H1 (cell line): Measurements from ENCODE around the gene GAS7. TPM values are rescaled to one million over a fixed set of nuclear protein-coding genes. Genes with fewer than 3 reads are reported as not detected.

Source experiments
- CTCF ChIA-PET: fragments of 300-600 bp; sonication (Branson Sonifier 250); formaldehyde crosslinking; loops from one replicate; lab custom pipeline; 2021; ENCODE audit not compliant: partially characterized antibody; lab: Charles Lee
- POLR2A ChIA-PET: fragments of 300-600 bp; sonication (Branson Sonifier 250); formaldehyde crosslinking; loops from one replicate; lab custom pipeline; 2021; ENCODE audit warnings: inconsistent platforms; ENCODE audit not compliant: partially characterized antibody; lab: Charles Lee
- DNase-seq, 2 experiments: peaks; one replicate each; pipeline versions ENCODE4 v3.0.0 to v3.0.0-alpha.2; 2010 to 2022; ENCODE audit warnings: low spot score in 2 of 2, low read depth in 1 of 2, mixed read lengths in 1 of 2
- FAIRE-seq: peaks from 2 replicates; lab custom pipeline; 2011; peaks lifted over from hg19 to GRCh38; lab: Jason Lieb, UNC
- H2AFZ ChIP-seq: 2 replicates; pipeline ENCODE4 v1.8.1; 2012; ENCODE audit warnings: low read length, inconsistent platforms
- H2AK5ac ChIP-seq: 2 replicates; pipeline ENCODE4 v1.6.1; 2013; ENCODE audit warnings: low read depth, low read length
- H2BK120ac ChIP-seq: replicated peaks from 2 replicates; pipeline ENCODE3; 2013; ENCODE audit warnings: low read depth, low read length, inconsistent platforms
- H2BK12ac ChIP-seq: 2 replicates; pipeline ENCODE4 v1.6.1; 2013; ENCODE audit warnings: low read depth, low read length
- H2BK15ac ChIP-seq: 2 replicates; pipeline ENCODE4 v1.6.1; 2013; ENCODE audit warnings: low read length
- H2BK20ac ChIP-seq: 2 replicates; pipeline ENCODE4 v1.6.1; 2013; ENCODE audit warnings: low read length
- H2BK5ac ChIP-seq: 2 replicates; pipeline ENCODE4 v1.6.1; 2013; ENCODE audit warnings: low read depth, low read length
- H3K14ac ChIP-seq: 2 replicates; pipeline ENCODE4 v1.6.1; 2013; ENCODE audit warnings: inconsistent platforms; ENCODE audit not compliant: insufficient read length
- H3K18ac ChIP-seq: 2 replicates; pipeline ENCODE4 v1.6.1; 2013; ENCODE audit warnings: low read length; ENCODE audit errors: extremely low read depth
- H3K23ac ChIP-seq: 2 replicates; pipeline ENCODE4 v1.6.1; 2013; ENCODE audit warnings: inconsistent platforms; ENCODE audit not compliant: insufficient read length
- H3K23me2 ChIP-seq: 2 replicates; pipeline ENCODE4 v1.6.1; 2013; ENCODE audit warnings: low read depth, low read length
- H3K27ac ChIP-seq: 2 replicates; pipeline ENCODE4 v1.6.1; 2011; ENCODE audit warnings: low read depth, low read length, inconsistent platforms
- H3K27me3 ChIP-seq, 4 experiments: replicated peaks in 1 of 4; 1 replicate in 1 of 4; 2 replicates in 3 of 4; pipeline versions ENCODE4 v1.6.1 to v1.8.1; 2011 to 2013; ENCODE audit warnings: low read length in 3 of 4, mild to moderate bottlenecking in 3 of 4, inconsistent platforms in 2 of 4, mixed read lengths in 2 of 4, moderate library complexity in 1 of 4; ENCODE audit not compliant: control insufficient read depth in 3 of 4, insufficient read depth in 3 of 4; ENCODE audit errors: extremely low read depth in 1 of 4
- H3K36me3 ChIP-seq, 4 experiments: 2 replicates each; pipeline versions ENCODE4 v1.6.1 to v1.8.1; 2011 to 2013; ENCODE audit warnings: mild to moderate bottlenecking in 4 of 4, low read length in 3 of 4, moderate library complexity in 2 of 4, control low read depth in 1 of 4, inconsistent platforms in 1 of 4; ENCODE audit not compliant: insufficient read depth in 4 of 4, control insufficient read depth in 2 of 4
- H3K4ac ChIP-seq: replicated peaks from 2 replicates; pipeline ENCODE3; 2013; ENCODE audit warnings: low read length, low read depth, mixed read lengths, inconsistent platforms; ENCODE audit not compliant: insufficient read length
- H3K4me1 ChIP-seq, 4 experiments: replicated peaks in 1 of 4; 1 replicate in 1 of 4; 2 replicates in 3 of 4; pipeline versions ENCODE4 v1.6.1 to v1.8.1; 2011 to 2013; ENCODE audit warnings: low read length in 3 of 4, inconsistent platforms in 2 of 4, mixed read lengths in 1 of 4; ENCODE audit not compliant: insufficient read depth in 4 of 4, control insufficient read depth in 3 of 4
- H3K4me2 ChIP-seq, 2 experiments: 2 replicates each; pipeline versions ENCODE4 v1.6.1 to v1.8.1; 2011 to 2013; ENCODE audit warnings: low read depth in 2 of 2, low read length in 2 of 2, control low read depth in 1 of 2, inconsistent platforms in 1 of 2, mild to moderate bottlenecking in 1 of 2; ENCODE audit not compliant: insufficient read depth in 1 of 2
- H3K4me3 ChIP-seq, 4 experiments: fragments of 200-600, 300-600 bp in 1 of 4; sonication (generic), shearing (Covaris generic), sonication (Bioruptor Twin) in 1 of 4; 2 replicates each; pipeline versions ENCODE4 v1.5.1 to v1.8.1; 2011 to 2016; ENCODE audit warnings: low read length in 4 of 4, low read depth in 3 of 4, control low read depth in 2 of 4, inconsistent platforms in 2 of 4, mild to moderate bottlenecking in 2 of 4, mixed read lengths in 1 of 4, moderate library complexity in 1 of 4; ENCODE audit not compliant: insufficient read depth in 2 of 4; ENCODE audit errors: extremely low read depth in 1 of 4
- H3K56ac ChIP-seq: replicated peaks from 2 replicates; pipeline ENCODE3; 2013; ENCODE audit warnings: low read depth, mild to moderate bottlenecking, mixed read lengths, low read length, inconsistent platforms; ENCODE audit not compliant: insufficient read length
- H3K79me1 ChIP-seq: 2 replicates; pipeline ENCODE4 v1.6.1; 2013; ENCODE audit warnings: low read depth, low read length, control low read depth
- H3K79me2 ChIP-seq, 2 experiments: 2 replicates each; pipeline versions ENCODE4 v1.6.1 to v1.8.1; 2012 to 2013; ENCODE audit warnings: low read length in 2 of 2, mild to moderate bottlenecking in 2 of 2, inconsistent platforms in 1 of 2; ENCODE audit not compliant: insufficient read depth in 2 of 2, control insufficient read depth in 1 of 2
- H3K9ac ChIP-seq, 4 experiments: replicated peaks in 1 of 4; 1 replicate in 1 of 4; 2 replicates in 3 of 4; pipeline versions ENCODE4 v1.6.1 to v1.8.1; 2011 to 2013; ENCODE audit warnings: low read depth in 3 of 4, low read length in 3 of 4, control low read depth in 2 of 4, mild to moderate bottlenecking in 2 of 4, moderate library complexity in 2 of 4, inconsistent platforms in 1 of 4; ENCODE audit errors: extremely low read depth in 1 of 4
- H3K9me3 ChIP-seq, 2 experiments: 2 replicates each; pipeline versions ENCODE4 v1.6.1 to v1.8.1; 2012 to 2013; ENCODE audit warnings: mild to moderate bottlenecking in 2 of 2, moderate library complexity in 2 of 2, control low read depth in 1 of 2, inconsistent platforms in 1 of 2, low read depth in 1 of 2, low read length in 1 of 2, mixed read lengths in 1 of 2; ENCODE audit not compliant: insufficient read depth in 2 of 2
- H4K20me1 ChIP-seq, 2 experiments: replicated peaks in 1 of 2; 2 replicates each; pipeline versions ENCODE3 to v1.8.1; 2011 to 2013; ENCODE audit warnings: inconsistent platforms in 2 of 2, low read length in 2 of 2, mild to moderate bottlenecking in 1 of 2; ENCODE audit not compliant: insufficient read depth in 2 of 2, control insufficient read depth in 1 of 2
- H4K5ac ChIP-seq: 2 replicates; pipeline ENCODE4 v1.6.1; 2013; ENCODE audit warnings: low read length, low read depth, mixed read lengths, inconsistent platforms; ENCODE audit not compliant: insufficient read length
- H4K8ac ChIP-seq: 2 replicates; pipeline ENCODE4 v1.8.0; 2013; ENCODE audit warnings: mild to moderate bottlenecking, moderate library complexity, low read length, inconsistent platforms; ENCODE audit not compliant: insufficient read depth; ENCODE audit errors: extremely low read depth
- H4K91ac ChIP-seq: replicated peaks from 2 replicates; pipeline ENCODE3; 2013; ENCODE audit warnings: low read length, mixed read lengths, inconsistent platforms; ENCODE audit not compliant: insufficient read length
- BACH1 ChIP-seq: IDR thresholded peaks from 2 replicates; pipeline ENCODE4 v1.6.1; 2012; ENCODE audit warnings: low read length, improper control_type of control experiment
- CBX5 ChIP-seq: fragments of 300-800, 300-1000 bp; sonication (generic); IDR thresholded peaks from 2 replicates; pipeline ENCODE4 v1.7.1; 2016; ENCODE audit warnings: antibody characterized with exemption, low read length, low read depth
- CEBPB ChIP-seq: IDR thresholded peaks from 2 replicates; pipeline ENCODE4 v1.6.1; 2012; ENCODE audit warnings: low read depth, low read length
- POLR2AphosphoS5 ChIP-seq: IDR thresholded peaks from 2 replicates; pipeline ENCODE4 v1.6.1; 2011; ENCODE audit warnings: low read depth, low read length
- RNF2 ChIP-seq: fragments of 200-900, 300-1000 bp; sonication (generic); IDR thresholded peaks from 2 replicates; pipeline ENCODE4 v1.7.1; 2016; ENCODE audit warnings: borderline replicate concordance, low read depth, mild to moderate bottlenecking, antibody characterized with exemption, low read length; ENCODE audit not compliant: poor library complexity, severe bottlenecking; ENCODE audit errors: missing control alignments
- SIRT6 ChIP-seq: IDR thresholded peaks from one replicate; pipeline ENCODE4 v1.7.1; 2012; ENCODE audit warnings: low read length, inconsistent platforms
- SIX5 ChIP-seq: IDR thresholded peaks from 2 replicates; pipeline ENCODE4 v1.6.1; 2011; ENCODE audit warnings: mild to moderate bottlenecking, low read depth, low read length
- TAF7 ChIP-seq: optimal IDR thresholded peaks from 2 replicates; pipeline ENCODE3; 2011; ENCODE audit warnings: low read depth, mild to moderate bottlenecking, inconsistent platforms, low read length, moderate library complexity, borderline replicate concordance
- TEAD4 ChIP-seq: IDR thresholded peaks from 2 replicates; pipeline ENCODE4 v1.6.1; 2012; ENCODE audit warnings: low read depth, low read length, inconsistent platforms, mixed read lengths
- ZNF274 ChIP-seq: IDR thresholded peaks from 2 replicates; pipeline ENCODE4 v1.7.0; 2012; ENCODE audit warnings: low read length, borderline replicate concordance; ENCODE audit errors: extremely low read depth
- WGBS, 2 experiments: shearing (Covaris generic) in 1 of 2; methylation state at CpG; one replicate each; pipeline versions ENCODE4 v1.1.6 to v1.1.7; 2013 to 2015; ENCODE audit warnings: low lambda C conversion rate in 2 of 2, mixed read lengths in 2 of 2, inconsistent platforms in 1 of 2, low coverage in 1 of 2, missing lambda C conversion rate in 1 of 2; ENCODE audit not compliant: insufficient replicate concordance in 2 of 2, insufficient coverage in 1 of 2, insufficient read length in 1 of 2; ENCODE audit errors: extremely low coverage in 1 of 2, missing lambda C conversion rate in 1 of 2; 5-methylcytosine and 5-hydroxymethylcytosine counted together
- polyA plus RNA-seq, 7 experiments: library from polyadenylated mRNA; depleted of rRNA in 3 of 7; stranded (reverse) in 5 of 7; unstranded in 2 of 7; fragments of >200 nt in 5 of 7; fragments of 200-250 nt in 2 of 7; gene quantifications; 1 replicate in 5 of 7; 2 replicates in 1 of 7; 4 replicates in 1 of 7; pipeline versions ENCODE4 v1.2.1 to v1.2.3, GENCODE V29; 2011 to 2013; ENCODE audit warnings: missing spikeins in 2 of 7, mixed read lengths in 2 of 7
- total RNA-seq: library from RNA; stranded (reverse); fragmentation: NEBNext Ultra II Directional; extraction: Animal tissue kit (Norgen Biotek cat#: 25700); gene quantifications from 2 replicates; pipeline ENCODE4 v1.2.1, GENCODE V29; 2021

GAS7 gene
- total and polyA plus RNA-seq, 2 of the 8 experiments (the other 6 are each of a cell fraction or from before 2014, with no cell fraction given) = 5.0 to 14.5 TPM

GRCh38 chr17:9936095-9936494 is 262.3 kb downstream of the GAS7 start:
- 94% methylated on average over 3 of the region's 3 CpGs; no CpG with 5 or more reads in 1 of the 2 experiments for WGBS, 2 experiments
- Histone ChIP-seq H2BK12ac (no peak overlapping the region), H2AK5ac (no peak overlapping the region), H3K27me3 (no peaks in the 10 kb centered on the region), H3K23ac (no peak overlapping the region), H3K36me3 (no peaks in the 10 kb centered on the region), H3K14ac (no peak overlapping the region), H2BK20ac (no peak overlapping the region), H4K20me1 (peaks cover 0 to 2% of the 10 kb centered on the region in 2 experiments), H3K79me2 (no peaks in the 10 kb centered on the region), H2AFZ (no peak overlapping the region), H3K79me1 (no peaks in the 10 kb centered on the region), H3K4me1 (peaks cover 0 to 5% (median 0%) of the 10 kb centered on the region in 4 experiments; a peak in 2 of 7 replicates), H3K4ac (no peak overlapping the region), H3K18ac (no peak overlapping the region), H3K4me2 (no peak overlapping the region), H3K56ac (no peak overlapping the region), H4K91ac (no peak overlapping the region), H4K8ac (no peak overlapping the region), H3K4me3 (no peak overlapping the region), H3K9me3 (peaks cover 0 to 3% of the 10 kb centered on the region in 2 experiments; a peak in 2 of 4 replicates), H2BK120ac (no peak overlapping the region), H2BK5ac (no peak overlapping the region), H2BK15ac (no peak overlapping the region), H3K9ac (no peak overlapping the region), H4K5ac (no peak overlapping the region), H3K27ac (no peak overlapping the region), H3K23me2 (no peaks in the 10 kb centered on the region)
- CTCF ChIA-PET = interaction anchor here (0.5 to 2.8 kb wide), 7 partner anchors 8 to 680 kb away, joined by 3 to 19 read pairs (median 5); no protein-coding TSS in a partner anchor
- DNase-seq (no peak), FAIRE-seq (no peak)
- TF ChIP-seq ZNF274 (no peak), CEBPB (no peak), SIX5 (no peak), POLR2AphosphoS5 (no peak), CBX5 (no peak), TEAD4 (no peak), TAF7 (no peak), RNF2 (no peak), SIRT6 (no peak), BACH1 (no peak)
- POLR2A ChIA-PET = no interaction called here
